Smooth muscle cell (in vitro differentiated cells): Measurements from ENCODE around the gene NPEPL1. TPM values are rescaled to one million over a fixed set of nuclear protein-coding genes. Genes with fewer than 3 reads are reported as not detected.

Experiments
- DNase-seq: peaks from one replicate; lab custom pipeline; 2025; ENCODE audit not compliant: unreplicated experiment; lab: John Stamatoyannopoulos, UW
- H2AFZ ChIP-seq: fragments of 200-600 bp; sonication (generic); 2 replicates; pipeline ENCODE4 v1.6.0; 2016; ENCODE audit warnings: antibody characterized with exemption, low read depth, mild to moderate bottlenecking
- H3F3A ChIP-seq: fragments of 200-600 bp; sonication (generic); 2 replicates; pipeline ENCODE4 v1.6.0; 2017; ENCODE audit warnings: antibody characterized with exemption, low read depth
- H3K27ac ChIP-seq: fragments of 200-600 bp; sonication (generic); 2 replicates; pipeline ENCODE4 v1.5.1; 2016; ENCODE audit warnings: low read depth, mild to moderate bottlenecking
- H3K27me3 ChIP-seq: fragments of 200-600 bp; sonication (generic); 2 replicates; pipeline ENCODE4 v1.6.1; 2016; ENCODE audit warnings: low read depth, mild to moderate bottlenecking
- H3K36me3 ChIP-seq: fragments of 200-600 bp; sonication (generic); 2 replicates; pipeline ENCODE4 v1.5.1; 2016; ENCODE audit warnings: low read depth
- H3K4me1 ChIP-seq: fragments of 200-600 bp; sonication (generic); 2 replicates; pipeline ENCODE4 v1.5.1; 2016; ENCODE audit warnings: low read depth
- H3K4me2 ChIP-seq: fragments of 200-600 bp; sonication (generic); 2 replicates; pipeline ENCODE4 v1.6.0; 2016; ENCODE audit warnings: mild to moderate bottlenecking
- H3K4me3 ChIP-seq: fragments of 200-600 bp; sonication (generic); 2 replicates; pipeline ENCODE4 v1.5.1; 2016; ENCODE audit warnings: mild to moderate bottlenecking
- H3K79me2 ChIP-seq: fragments of 200-600 bp; sonication (generic); 2 replicates; pipeline ENCODE4 v1.6.0; 2016; ENCODE audit warnings: low read depth, mild to moderate bottlenecking
- H3K9ac ChIP-seq: fragments of 200-600 bp; sonication (generic); 2 replicates; pipeline ENCODE4 v1.6.0; 2016; ENCODE audit warnings: low read depth
- H3K9me3 ChIP-seq: fragments of 200-600 bp; sonication (generic); replicated peaks from 2 replicates; pipeline ENCODE4 v1.5.1; 2016; ENCODE audit warnings: low read depth
- H4K20me1 ChIP-seq: fragments of 200-600 bp; sonication (generic); 2 replicates; pipeline ENCODE4 v1.6.0; 2016; ENCODE audit warnings: low read depth
- CTCF ChIP-seq: fragments of 200-600 bp; sonication (generic); IDR thresholded peaks from 2 replicates; pipeline ENCODE4 v1.5.1; 2017; ENCODE audit warnings: borderline replicate concordance, mild to moderate bottlenecking, antibody characterized with exemption; ENCODE audit not compliant: insufficient read depth, poor library complexity, severe bottlenecking
- WGBS: methylation state at CpG from one replicate; pipeline ENCODE4 v1.1.7; 2016; ENCODE audit warnings: low lambda C conversion rate; 5-methylcytosine and 5-hydroxymethylcytosine counted together
- polyA plus RNA-seq: library from polyadenylated mRNA; unstranded; fragments of >200 nt; fragmentation: Nextera tagmentation; extraction: Ambion mirVana; gene quantifications from 2 replicates; pipeline ENCODE4 v1.2.1, GENCODE V29; 2016
- total RNA-seq: library from RNA; depleted of rRNA; stranded (reverse); fragments of >200 nt; gene quantifications from 2 replicates; pipeline ENCODE4 v1.2.3, GENCODE V29; 2014

Gene NPEPL1
- total and polyA plus RNA-seq, 2 experiments from 2014 or later: 17.7 to 32.9 TPM

- no peaks in the 10 kb centered on the region for H3K79me2 ChIP-seq
- no peak for TF ChIP-seq CTCF
- no peaks in the 10 kb centered on the region for H3K4me1 ChIP-seq
- DNase-seq: no peak
- H4K20me1 ChIP-seq: peaks cover 3% of the 10 kb centered on the region
- no peak overlapping the region for H3K27ac ChIP-seq
- H3F3A ChIP-seq: no peaks in the 10 kb centered on the region
- no peak overlapping the region for H3K9ac ChIP-seq
- H3K36me3 ChIP-seq: no peaks in the 10 kb centered on the region
- no peaks in the 10 kb centered on the region for H3K27me3 ChIP-seq
- H3K4me2 ChIP-seq: no peak overlapping the region
- no peaks in the 10 kb centered on the region for H3K9me3 ChIP-seq
- H2AFZ ChIP-seq: no peak overlapping the region
- no peak overlapping the region for H3K4me3 ChIP-seq
- WGBS: 94% methylated on average over 5 of the region's 5 CpGs
Observed at GRCh38 chr20:58685988-58686387, 6.6 kb upstream of the NPEPL1 start.

GRCh38 chr20:58688414-58688813, 4.2 kb upstream of the NPEPL1 start:
- H3K4me3 ChIP-seq: no peak overlapping the region
- H4K20me1 ChIP-seq: no peaks in the 10 kb centered on the region
- H3K9me3 ChIP-seq: no peaks in the 10 kb centered on the region
- H3K4me2 ChIP-seq: no peak overlapping the region
- WGBS: 99% methylated on average over 4 of the region's 4 CpGs
- H3K4me1 ChIP-seq: peaks cover 7% of the 10 kb centered on the region
- no peak overlapping the region for H3K27ac ChIP-seq
- no peak for DNase-seq
- no peaks in the 10 kb centered on the region for H3K79me2 ChIP-seq
- no peaks in the 10 kb centered on the region for H3K27me3 ChIP-seq
- peaks cover 8% of the 10 kb centered on the region for H3F3A ChIP-seq
- H2AFZ ChIP-seq: no peak overlapping the region
- no peak overlapping the region for H3K9ac ChIP-seq
- H3K36me3 ChIP-seq: no peaks in the 10 kb centered on the region
- no peak for TF ChIP-seq CTCF

- no peak for DNase-seq
- WGBS: 88% methylated on average over 6 of the region's 6 CpGs
- Histone ChIP-seq H3K9me3 (no peaks in the 10 kb centered on the region), H3K36me3 (no peaks in the 10 kb centered on the region), H3K79me2 (no peaks in the 10 kb centered on the region), H2AFZ (no peak overlapping the region), H3K9ac (no peak overlapping the region), H3K27ac (no peak overlapping the region), H4K20me1 (no peaks in the 10 kb centered on the region), H3F3A (peaks cover 8% of the 10 kb centered on the region), H3K4me3 (no peak overlapping the region), H3K4me1 (peaks cover 8% of the 10 kb centered on the region), H3K27me3 (no peaks in the 10 kb centered on the region), H3K4me2 (no peak overlapping the region)
- no peak for TF ChIP-seq CTCF
Observed at GRCh38 chr20:58688840-58689239, 3.8 kb upstream of the NPEPL1 start.

- no peaks in the 10 kb centered on the region for H3K9me3 ChIP-seq
- H3K4me2 ChIP-seq: no peak overlapping the region
- 57% methylated on average over 7 of the region's 7 CpGs for whole genome bisulfite sequencing
- H3K79me2 ChIP-seq: no peaks in the 10 kb centered on the region
- H3K27ac ChIP-seq: peak overlapping the region; percentile 76
- H3F3A ChIP-seq: peaks cover 8% of the 10 kb centered on the region
- H4K20me1 ChIP-seq: no peaks in the 10 kb centered on the region
- peaks cover 8% of the 10 kb centered on the region for H3K4me1 ChIP-seq
- H3K4me3 ChIP-seq: no peak overlapping the region
- no peak for TF ChIP-seq CTCF
- H3K9ac ChIP-seq: no peak overlapping the region
- no peak overlapping the region for H2AFZ ChIP-seq
- DNase-seq: no peak
- no peaks in the 10 kb centered on the region for H3K27me3 ChIP-seq
- H3K36me3 ChIP-seq: no peaks in the 10 kb centered on the region
Observed at GRCh38 chr20:58690396-58691135, 2.0 kb upstream of the NPEPL1 start.
